Lung (tissue), 12 donors: Measurements from ENCODE around the gene KRT10. TPM values are rescaled to one million over a fixed set of nuclear protein-coding genes. Genes with fewer than 3 reads are reported as not detected.

Source experiments
- ATAC-seq: fragments of 200-7000 bp; cut with Tn5 transposase; one replicate; pipeline ENCODE4 v1.9.1; 2020; ENCODE audit warnings: moderate number of reproducible peaks; ENCODE audit not compliant: insufficient read depth, low FRiP score
- DNase-seq, 3 donors: peaks; one replicate each; pipeline ENCODE4 v3.0.0-alpha.2; 2013 to 2017
- H3K27ac ChIP-seq, 2 donors: one replicate each; pipeline ENCODE4 v1.5.1; 2013; ENCODE audit warnings: mild to moderate bottlenecking in 2 of 2, moderate library complexity in 2 of 2, control low read depth in 1 of 2, inconsistent platforms in 1 of 2, low read depth in 1 of 2, low read length in 1 of 2
- H3K27me3 ChIP-seq, 3 donors: one replicate each; pipeline ENCODE4 v1.5.1; 2013; ENCODE audit warnings: low read length in 2 of 3; ENCODE audit not compliant: control insufficient read depth in 3 of 3, insufficient read depth in 3 of 3
- H3K36me3 ChIP-seq, 4 donors: one replicate each; pipeline ENCODE4 v1.5.1; 2013; ENCODE audit warnings: low read length in 4 of 4, mild to moderate bottlenecking in 1 of 4, moderate library complexity in 1 of 4; ENCODE audit not compliant: control insufficient read depth in 4 of 4, insufficient read depth in 4 of 4
- H3K4me1 ChIP-seq, 5 donors: one replicate each; pipeline ENCODE4 v1.5.1; 2013; ENCODE audit warnings: low read length in 5 of 5, mild to moderate bottlenecking in 2 of 5, moderate library complexity in 1 of 5; ENCODE audit not compliant: control insufficient read depth in 5 of 5, insufficient read depth in 5 of 5
- H3K4me3 ChIP-seq: one replicate; pipeline ENCODE4 v1.5.1; 2013; ENCODE audit warnings: mild to moderate bottlenecking, control low read depth, moderate library complexity
- H3K9ac ChIP-seq, 2 donors: one replicate each; pipeline ENCODE4 v1.5.1; 2013; ENCODE audit warnings: low read length in 2 of 2, control low read depth in 1 of 2; ENCODE audit not compliant: insufficient read depth in 1 of 2
- H3K9me3 ChIP-seq, 4 donors: one replicate each; pipeline ENCODE4 v1.5.1; 2013; ENCODE audit warnings: low read length in 3 of 4, mild to moderate bottlenecking in 1 of 4, moderate library complexity in 1 of 4; ENCODE audit not compliant: control insufficient read depth in 4 of 4, insufficient read depth in 3 of 4
- CTCF ChIP-seq: IDR thresholded peaks from 2 replicates; pipeline ENCODE4 v1.5.1; 2012; ENCODE audit warnings: mild to moderate bottlenecking; ENCODE audit errors: control extremely low read depth, extremely low read depth
- WGBS, 2 donors: extraction: QIAGEN DNeasy Blood & Tissue Kit; methylation state at CpG; one replicate each; pipeline ENCODE4 v1.1.7; 2013; 5-methylcytosine and 5-hydroxymethylcytosine counted together
- polyA plus RNA-seq, 2 donors: library from polyadenylated mRNA; stranded (reverse); fragments of 200-250 nt; gene quantifications; one replicate each; pipeline ENCODE4 v1.2.1, GENCODE V29; 2013
- total RNA-seq, 2 donors: library from RNA; depleted of rRNA in 1 of 2; stranded (reverse); fragments of >200 nt in 1 of 2; gene quantifications; one replicate each; pipeline ENCODE4 v1.2.1, GENCODE V29; 2014 to 2021
- donor health status: control.
- donor health status: control.
- donor health status: Bipolar disorder and iron deficiency.
- donor health status: healthy.
- donor health status: DM: yes; HTN: yes; CAD: no.

Gene KRT10
- total and polyA plus RNA-seq, 4 donors, result 4.6 to 60.6 (median 27.8) TPM

DNA sequence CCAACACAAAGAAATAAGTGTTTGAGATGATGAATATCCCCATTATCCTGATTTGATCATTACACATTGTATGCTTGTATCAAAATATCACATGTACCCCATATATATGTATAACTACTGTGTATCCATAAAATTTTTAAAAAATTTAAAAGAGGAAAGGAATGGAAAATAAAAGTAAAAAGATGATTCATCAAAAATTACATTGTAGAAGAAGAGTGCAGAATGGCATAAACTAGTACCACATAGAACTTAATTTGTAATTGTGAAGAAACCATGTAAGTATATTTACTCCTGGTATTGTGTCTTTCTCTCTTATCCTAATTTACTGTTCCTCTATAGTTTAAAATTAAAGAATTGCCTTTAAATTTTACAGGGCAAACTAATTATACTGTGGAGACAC, 11.5 kb upstream of the KRT10 start:
- Histone ChIP-seq H3K27me3 (no peaks in the 10 kb centered on the region), H3K9ac (no peak overlapping the region), H3K4me1 (peaks cover 0 to 2% (median 0%) of the 10 kb centered on the region in 5 donors), H3K27ac (no peak overlapping the region), H3K4me3 (no peak overlapping the region), H3K36me3 (peaks cover 0 to 5% (median 3%) of the 10 kb centered on the region in 4 donors), H3K9me3 (no peaks in the 10 kb centered on the region)
- ATAC-seq, result no peak
- no peak for DNase-seq
- TF ChIP-seq CTCF, result no peak

DNA sequence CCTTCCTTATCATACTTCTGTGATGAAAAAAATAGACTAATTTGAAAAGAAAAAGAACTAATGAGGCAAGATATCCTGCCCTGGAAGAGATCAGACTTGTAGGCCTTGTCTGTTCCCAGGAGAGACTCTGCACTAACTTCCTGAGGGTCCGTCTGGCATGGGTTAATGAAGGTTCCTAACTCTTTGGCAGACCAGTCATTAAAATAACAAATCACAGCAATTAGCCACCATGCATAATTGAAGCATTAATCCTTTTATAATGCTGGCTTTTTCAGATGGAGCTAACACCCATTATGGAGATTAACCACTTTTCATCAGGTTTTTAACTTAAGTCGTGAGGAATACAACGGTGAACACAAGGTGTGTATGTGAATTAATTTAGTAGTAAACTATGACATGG, 10.4 kb upstream of the KRT10 start:
- Histone ChIP-seq H3K4me3 (no peak overlapping the region), H3K27ac (peak overlapping the region in 1 of 2 donors; percentile 2), H3K4me1 (peaks cover 0 to 2% (median 0%) of the 10 kb centered on the region in 5 donors), H3K9me3 (no peaks in the 10 kb centered on the region), H3K36me3 (peaks cover 0 to 5% (median 3%) of the 10 kb centered on the region in 4 donors), H3K9ac (no peak overlapping the region), H3K27me3 (no peaks in the 10 kb centered on the region)
- no peak for TF ChIP-seq CTCF
- no peak for DNase-seq
- ATAC-seq, result no peak
- 91 to 93% methylated on average over 3 of the region's 3 CpGs for WGBS, 2 donors

- H3K27me3 ChIP-seq, result no peaks in the 10 kb centered on the region
- TF ChIP-seq CTCF, result no peak
- 91% methylated on average over 2 of the region's 2 CpGs for WGBS, 2 donors
- no peaks in the 10 kb centered on the region for H3K9me3 ChIP-seq
- ATAC-seq (no peak), DNase-seq (no peak)
- H3K4me1 ChIP-seq, result peaks cover 0 to 2% (median 0%) of the 10 kb centered on the region in 5 donors
- H3K9ac ChIP-seq, result no peak overlapping the region
- no peak overlapping the region for H3K27ac ChIP-seq
- H3K4me3 ChIP-seq, result no peak overlapping the region
- peaks cover 0 to 5% (median 2%) of the 10 kb centered on the region in 4 donors for H3K36me3 ChIP-seq
Observed at GRCh38 chr17:40830085-40830776, 7.8 kb upstream of the KRT10 start.
